22Rv1 (cell line): Measurements from ENCODE around the gene LYST.

Source experiments
- CTCF ChIP-seq: fragments of 450-650 bp; IDR thresholded peaks from 2 replicates; pipeline ENCODE4 v1.5.1; 2017; ENCODE audit warnings: mild to moderate bottlenecking
- ZFX ChIP-seq: fragments of 450-650 bp; IDR thresholded peaks from 2 replicates; pipeline ENCODE4 v1.6.1; 2017; ENCODE audit warnings: antibody characterized with exemption, borderline replicate concordance

DNA sequence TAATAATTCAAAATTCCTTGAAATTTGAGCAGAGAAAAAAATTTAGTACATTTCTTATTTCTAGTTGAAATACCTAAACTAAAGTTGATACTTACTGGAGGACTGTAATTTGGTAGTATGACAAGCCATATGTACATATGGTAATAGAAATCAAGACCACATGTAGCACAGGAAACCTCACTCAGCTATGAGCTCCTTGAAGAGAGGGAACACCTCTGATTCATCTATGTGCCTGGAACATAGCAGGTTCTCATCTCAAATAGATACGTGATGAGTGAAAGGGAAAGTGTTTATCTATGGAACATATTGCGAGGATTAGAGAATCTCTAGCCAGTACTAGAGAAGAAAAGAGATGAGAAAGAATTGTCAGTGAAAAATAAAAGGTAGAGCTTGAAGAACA is 169.2 kb downstream of the LYST start:
- TF ChIP-seq CTCF, result no peak
- no peak for TF ChIP-seq ZFX
